Naive thymus-derived CD4-positive, alpha-beta T cell (primary cell): ENCODE data around the gene C11orf58. TPM values are rescaled to one million over a fixed set of nuclear protein-coding genes. Genes with fewer than 3 reads are reported as not detected.

Source experiments
- ATAC-seq: fragments of 150-1000 bp; cut with Tn5 transposase; 2 replicates; pipeline ENCODE4 v1.10.0; 2021; ENCODE audit warnings: mild to moderate bottlenecking, moderate library complexity
- CTCF ChIA-PET: fragments of 350-600 bp; sonication (Branson Sonifier 250); formaldehyde crosslinking; loops from one replicate; lab custom pipeline; 2021; ENCODE audit warnings: antibody characterized with exemption; lab: Charles Lee
- POLR2A ChIA-PET: fragments of 350-600 bp; sonication (Branson Sonifier 250); formaldehyde crosslinking; loops from one replicate; lab custom pipeline; 2021; ENCODE audit warnings: antibody characterized with exemption, inconsistent platforms; lab: Charles Lee
- DNase-seq, 9 donors: peaks; one replicate each; pipeline versions ENCODE4 v3.0.0 to v3.0.0-alpha.2; 2020 to 2022; ENCODE audit warnings: mixed read lengths in 1 of 9
- H3K27ac ChIP-seq: one replicate; pipeline ENCODE4 v1.7.0; 2013; ENCODE audit warnings: mild to moderate bottlenecking, low read depth, low read length, moderate library complexity
- H3K27me3 ChIP-seq, 2 donors: one replicate each; pipeline ENCODE4 v1.7.0; 2013; ENCODE audit warnings: low read length in 2 of 2, mild to moderate bottlenecking in 2 of 2, moderate library complexity in 2 of 2; ENCODE audit not compliant: control insufficient read depth in 2 of 2, insufficient read depth in 2 of 2
- H3K36me3 ChIP-seq, 3 experiments: 1 replicate in 2 of 3; 2 replicates in 1 of 3; pipeline ENCODE4 v1.7.0; 2013; ENCODE audit warnings: low read length in 3 of 3, mild to moderate bottlenecking in 3 of 3, moderate library complexity in 1 of 3; ENCODE audit not compliant: insufficient read depth in 3 of 3, control insufficient read depth in 2 of 3
- H3K4me1 ChIP-seq, 2 donors: one replicate each; pipeline ENCODE4 v1.7.0; 2013; ENCODE audit warnings: low read length in 2 of 2, mild to moderate bottlenecking in 2 of 2, moderate library complexity in 1 of 2; ENCODE audit not compliant: control insufficient read depth in 2 of 2, insufficient read depth in 2 of 2
- H3K4me3 ChIP-seq: 2 replicates; pipeline ENCODE4 v1.7.0; 2013; ENCODE audit warnings: mild to moderate bottlenecking, low read length
- H3K9me3 ChIP-seq, 3 experiments: 1 replicate in 2 of 3; 2 replicates in 1 of 3; pipeline ENCODE4 v1.7.0; 2013; ENCODE audit warnings: low read length in 3 of 3; ENCODE audit not compliant: control insufficient read depth in 2 of 3
- H3K27ac Mint-ChIP-seq, 9 donors: one replicate each; pipeline ENCODE4 v1.8.0; 2020 to 2022; ENCODE audit warnings: mixed read lengths in 9 of 9, mild to moderate bottlenecking in 8 of 9, moderate library complexity in 5 of 9, inconsistent platforms in 2 of 9
- H3K27me3 Mint-ChIP-seq, 5 donors: one replicate each; pipeline ENCODE4 v1.8.0; 2021 to 2022; ENCODE audit warnings: mixed read lengths in 5 of 5, mild to moderate bottlenecking in 1 of 5
- H3K36me3 Mint-ChIP-seq, 5 donors: one replicate each; pipeline ENCODE4 v1.8.0; 2020 to 2022; ENCODE audit warnings: mixed read lengths in 5 of 5, mild to moderate bottlenecking in 3 of 5, inconsistent platforms in 1 of 5
- H3K4me1 Mint-ChIP-seq, 7 donors: one replicate each; pipeline ENCODE4 v1.8.0; 2020 to 2022; ENCODE audit warnings: mixed read lengths in 7 of 7, mild to moderate bottlenecking in 3 of 7, inconsistent platforms in 1 of 7
- H3K4me3 Mint-ChIP-seq, 10 donors: one replicate each; pipeline ENCODE4 v1.8.0; 2020 to 2022; ENCODE audit warnings: mild to moderate bottlenecking in 10 of 10, mixed read lengths in 10 of 10, moderate library complexity in 6 of 10, inconsistent platforms in 2 of 10
- H3K9me3 Mint-ChIP-seq, 11 donors: one replicate each; pipeline ENCODE4 v1.8.0; 2020 to 2022; ENCODE audit warnings: mixed read lengths in 11 of 11, mild to moderate bottlenecking in 4 of 11, inconsistent platforms in 1 of 11, moderate library complexity in 1 of 11
- intact Hi-C, 2 donors: fragments of 100-400 bp; cut with micrococcal nuclease; formaldehyde crosslinking; loops; one replicate each; pipeline ENCODE4 v1.15.1; 2023
- polyA plus RNA-seq, 2 donors: library from polyadenylated mRNA; unstranded; fragments of 300-500 nt; fragmentation: Illumina TruSeq; gene quantifications; one replicate each; pipeline ENCODE4 v1.2.3, GENCODE V29; 2021
- total RNA-seq, 6 experiments: library from RNA in 5 of 6; stranded (reverse) in 5 of 6; gene quantifications; 1 replicate in 5 of 6; 2 replicates in 1 of 6; pipeline ENCODE4 v1.2.3 and lab custom pipeline; 2021 to 2026

The C11orf58 gene
- total and polyA plus RNA-seq, 7 experiments from 2014 or later = 116 to 260 (median 165) TPM

DNA sequence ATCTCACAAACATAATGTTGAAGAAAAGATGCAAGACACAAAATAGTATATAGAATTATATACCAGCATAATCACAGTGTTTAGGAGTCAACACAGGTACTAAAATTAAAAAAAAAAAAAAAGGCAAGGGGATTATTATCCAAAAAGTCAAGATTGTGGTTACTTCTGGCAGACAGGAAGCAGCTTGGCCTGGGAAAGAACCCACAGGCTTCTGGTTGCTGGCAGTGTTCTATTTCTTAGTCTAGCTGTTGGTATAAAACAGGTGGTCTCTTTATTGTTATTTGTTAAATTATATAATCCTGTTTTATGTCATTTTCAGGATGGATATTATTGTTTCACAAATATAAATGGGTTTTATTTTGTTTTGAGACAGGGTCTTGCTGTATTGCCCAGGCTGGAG is 54.0 kb downstream of the C11orf58 start:
- H3K27me3 Mint-ChIP-seq = no peaks in the 10 kb centered on the region
- ChIA-PET POLR2A (no interaction called here), CTCF (no interaction called here)
- H3K4me1 ChIP-seq = no peaks in the 10 kb centered on the region
- no peaks in the 10 kb centered on the region for H3K9me3 Mint-ChIP-seq
- H3K36me3 Mint-ChIP-seq = peaks cover 0 to 4% (median 0%) of the 10 kb centered on the region in 5 donors
- no peak for DNase-seq
- H3K4me3 Mint-ChIP-seq = no peak overlapping the region
- no peak overlapping the region for H3K27ac ChIP-seq
- H3K27ac Mint-ChIP-seq = no peak overlapping the region
- H3K36me3 ChIP-seq = no peaks in the 10 kb centered on the region
- no peak overlapping the region for H3K4me3 ChIP-seq
- intact Hi-C loops = no loop called here
- peaks cover 0 to 18% (median 6%) of the 10 kb centered on the region in 7 donors for H3K4me1 Mint-ChIP-seq
- no peaks in the 10 kb centered on the region for H3K27me3 ChIP-seq
- no peak for ATAC-seq
- H3K9me3 ChIP-seq = no peaks in the 10 kb centered on the region

DNA sequence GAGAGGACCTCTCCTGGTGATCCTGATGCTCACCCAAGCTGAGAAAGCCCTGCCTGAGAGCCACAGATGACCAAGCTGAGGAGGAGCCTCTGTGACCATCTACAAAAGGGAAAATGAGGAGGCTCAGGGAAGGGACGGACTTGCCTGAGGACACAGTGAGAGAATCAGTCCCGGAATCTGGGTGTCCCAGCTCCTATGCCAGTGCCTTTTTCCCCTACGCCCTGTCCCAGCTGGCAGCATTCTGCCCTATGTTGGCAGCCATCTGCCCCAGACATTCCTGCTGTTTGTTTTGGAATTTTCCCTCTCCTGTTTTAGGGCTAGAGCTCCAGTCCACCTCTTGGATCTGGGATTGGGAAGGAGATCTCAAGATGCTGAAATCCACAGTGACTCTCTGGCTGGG is 54.6 kb downstream of the C11orf58 start:
- POLR2A ChIA-PET = no interaction called here
- DNase-seq (no peak), ATAC-seq (no peak)
- no peaks in the 10 kb centered on the region for H3K9me3 ChIP-seq
- CTCF ChIA-PET = no interaction called here
- Mint-ChIP-seq H3K4me1 (peaks cover 0 to 18% (median 6%) of the 10 kb centered on the region in 7 donors), H3K4me3 (no peak overlapping the region), H3K36me3 (peaks cover 0 to 4% (median 0%) of the 10 kb centered on the region in 5 donors), H3K9me3 (no peaks in the 10 kb centered on the region), H3K27me3 (no peaks in the 10 kb centered on the region), H3K27ac (no peak overlapping the region)
- H3K4me1 ChIP-seq = no peaks in the 10 kb centered on the region
- no peaks in the 10 kb centered on the region for H3K27me3 ChIP-seq
- intact Hi-C loops = no loop called here
- H3K4me3 ChIP-seq = no peak overlapping the region
- H3K27ac ChIP-seq = no peak overlapping the region
- no peaks in the 10 kb centered on the region for H3K36me3 ChIP-seq

DNA sequence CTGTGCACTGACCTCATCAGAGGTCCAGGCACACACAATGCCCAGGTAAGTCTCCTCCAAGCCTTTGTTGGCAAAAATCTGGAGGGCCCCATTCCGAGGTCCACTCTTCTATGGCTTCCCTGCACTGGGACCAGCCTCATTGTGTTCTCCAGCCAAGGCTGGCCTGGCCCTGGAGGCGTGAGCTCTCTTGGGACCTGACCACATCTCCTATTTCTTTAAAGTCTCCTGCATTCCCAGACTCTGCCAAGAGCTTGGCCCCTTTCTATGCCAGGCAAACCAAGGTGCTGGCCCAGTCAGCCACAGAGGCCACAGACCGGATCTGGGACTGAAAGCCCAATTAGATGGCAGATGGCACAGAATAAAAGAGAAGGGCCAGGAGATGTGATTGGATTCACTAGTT is 55.1 kb downstream of the C11orf58 start:
- H3K4me3 ChIP-seq = no peak overlapping the region
- peaks cover 0 to 21% (median 6%) of the 10 kb centered on the region in 7 donors for H3K4me1 Mint-ChIP-seq
- no peak overlapping the region for H3K27ac ChIP-seq
- CTCF ChIA-PET = no interaction called here
- H3K4me3 Mint-ChIP-seq = no peak overlapping the region
- no peak overlapping the region for H3K27ac Mint-ChIP-seq
- H3K9me3 ChIP-seq = no peaks in the 10 kb centered on the region
- H3K9me3 Mint-ChIP-seq = no peaks in the 10 kb centered on the region
- H3K27me3 ChIP-seq = no peaks in the 10 kb centered on the region
- no peaks in the 10 kb centered on the region for H3K4me1 ChIP-seq
- intact Hi-C loops = no loop called here
- POLR2A ChIA-PET = no interaction called here
- peaks cover 0 to 4% (median 0%) of the 10 kb centered on the region in 5 donors for H3K36me3 Mint-ChIP-seq
- ATAC-seq (no peak), DNase-seq (no peak)
- H3K27me3 Mint-ChIP-seq = no peaks in the 10 kb centered on the region
- H3K36me3 ChIP-seq = no peaks in the 10 kb centered on the region

DNA sequence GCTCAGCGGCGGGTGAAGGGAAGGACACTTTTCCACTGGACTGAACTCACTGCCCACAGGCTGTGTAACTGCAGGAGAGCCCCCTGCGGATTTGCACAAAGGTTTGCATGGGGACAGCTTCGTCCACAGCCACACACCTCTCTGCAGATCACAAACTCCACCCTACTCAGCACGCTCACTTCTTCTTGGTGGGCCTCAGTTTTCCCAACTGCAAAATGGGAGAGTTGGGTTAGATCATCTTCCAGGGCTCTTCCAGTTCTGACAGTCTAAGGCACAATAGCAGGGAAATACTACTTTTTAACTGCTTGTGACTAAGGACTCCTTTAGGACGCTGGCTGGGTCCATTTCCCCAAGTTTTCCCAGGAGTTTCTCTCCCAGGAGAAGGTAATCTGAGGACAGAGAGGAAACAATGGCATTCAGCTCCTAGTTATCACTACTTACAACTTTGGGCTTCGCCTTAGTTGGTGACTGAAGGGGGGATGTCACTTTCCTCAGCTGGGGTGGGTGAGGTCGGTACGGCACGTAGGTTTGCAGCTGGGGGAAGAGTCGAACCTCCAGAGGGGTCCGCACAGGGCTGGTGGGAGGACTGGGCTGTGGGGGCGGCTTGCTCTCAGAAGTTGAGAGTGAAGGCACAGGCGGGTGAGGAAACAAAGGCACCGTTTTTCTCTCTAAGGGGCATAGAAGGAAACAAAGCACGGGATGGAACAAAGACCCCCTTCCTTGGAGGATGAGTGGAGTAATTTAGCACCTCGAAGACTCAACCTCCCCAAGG is 55.8 kb downstream of the C11orf58 start:
- ATAC-seq = no peak
- Histone ChIP-seq H3K27ac (no peak overlapping the region), H3K4me3 (no peak overlapping the region), H3K4me1 (no peaks in the 10 kb centered on the region), H3K36me3 (no peaks in the 10 kb centered on the region), H3K9me3 (no peaks in the 10 kb centered on the region), H3K27me3 (no peaks in the 10 kb centered on the region)
- no peak for DNase-seq
- peaks cover 0 to 4% (median 0%) of the 10 kb centered on the region in 5 donors for H3K36me3 Mint-ChIP-seq
- peaks cover 0 to 23% (median 6%) of the 10 kb centered on the region in 7 donors for H3K4me1 Mint-ChIP-seq
- no peaks in the 10 kb centered on the region for H3K9me3 Mint-ChIP-seq
- CTCF ChIA-PET = interaction anchor here (0.7 kb wide), 1 partner anchor 194 kb away, joined by 3 read pairs; no protein-coding TSS in a partner anchor
- peak overlapping the region in 1 of 9 donors; percentile 41 for H3K27ac Mint-ChIP-seq
- no peak overlapping the region for H3K4me3 Mint-ChIP-seq
- H3K27me3 Mint-ChIP-seq = no peaks in the 10 kb centered on the region
- intact Hi-C loops = no loop called here
- POLR2A ChIA-PET = no interaction called here

DNA sequence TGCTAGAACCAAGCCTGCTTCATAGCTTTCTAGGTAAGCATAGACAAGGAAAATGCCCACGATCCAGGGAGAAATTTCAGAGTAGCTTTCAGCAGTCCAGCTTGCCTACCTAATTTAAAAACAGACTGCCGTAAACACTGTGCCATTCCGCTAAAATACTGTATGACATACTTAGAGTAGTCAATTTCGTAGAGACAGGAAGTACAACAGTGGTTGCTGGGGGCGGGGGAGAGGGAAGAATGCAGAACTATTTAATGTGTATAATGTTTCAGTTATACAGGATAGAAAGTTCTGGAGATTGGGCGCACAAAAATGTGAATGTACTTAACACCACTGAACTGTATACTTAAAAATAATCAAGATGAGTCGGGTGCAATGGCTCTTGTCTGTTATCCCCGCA is 56.7 kb downstream of the C11orf58 start:
- Histone ChIP-seq H3K36me3 (no peaks in the 10 kb centered on the region), H3K4me3 (no peak overlapping the region), H3K9me3 (no peaks in the 10 kb centered on the region), H3K4me1 (no peaks in the 10 kb centered on the region), H3K27ac (no peak overlapping the region), H3K27me3 (no peaks in the 10 kb centered on the region)
- DNase-seq (peak in 1 of 9 donors; percentile 4), ATAC-seq (peak; percentile 63)
- Mint-ChIP-seq H3K4me3 (peak overlapping the region in 2 of 10 donors; percentile 1 to 10), H3K9me3 (no peaks in the 10 kb centered on the region), H3K4me1 (peaks cover 0 to 27% (median 6%) of the 10 kb centered on the region in 7 donors), H3K36me3 (peaks cover 0 to 4% (median 0%) of the 10 kb centered on the region in 5 donors), H3K27me3 (no peaks in the 10 kb centered on the region), H3K27ac (peak overlapping the region in 2 of 9 donors; percentile 14 to 25)
- CTCF ChIA-PET = interaction anchor here (0.7 kb wide), 1 partner anchor 193 kb away, joined by 3 read pairs; no protein-coding TSS in a partner anchor
- intact Hi-C loops = no loop called here
- POLR2A ChIA-PET = no interaction called here

DNA sequence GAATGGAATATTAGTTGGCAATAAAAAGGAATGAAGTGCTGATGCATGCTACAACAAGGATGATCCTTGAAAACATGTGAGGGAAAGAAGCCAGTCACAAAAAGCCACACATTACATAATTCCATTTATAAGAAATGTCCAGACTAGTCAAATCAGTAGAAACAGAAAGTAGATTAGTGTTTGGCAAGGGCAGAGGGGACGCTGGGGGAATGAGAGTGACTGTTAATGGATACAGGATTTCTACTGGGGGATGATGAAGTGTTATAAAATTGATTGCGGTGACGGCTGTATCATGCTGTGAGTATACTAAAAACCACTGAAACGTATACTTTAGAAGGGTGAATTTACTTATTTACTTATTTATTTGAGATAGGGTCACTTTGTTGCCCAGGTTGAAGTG is 57.9 kb downstream of the C11orf58 start:
- Mint-ChIP-seq H3K4me1 (peaks cover 0 to 31% (median 6%) of the 10 kb centered on the region in 7 donors), H3K9me3 (no peaks in the 10 kb centered on the region), H3K4me3 (no peak overlapping the region), H3K27me3 (no peaks in the 10 kb centered on the region), H3K36me3 (peaks cover 0 to 4% (median 0%) of the 10 kb centered on the region in 5 donors), H3K27ac (no peak overlapping the region)
- ChIA-PET CTCF (no interaction called here), POLR2A (no interaction called here)
- Histone ChIP-seq H3K4me3 (no peak overlapping the region), H3K27me3 (no peaks in the 10 kb centered on the region), H3K36me3 (no peaks in the 10 kb centered on the region), H3K9me3 (no peaks in the 10 kb centered on the region), H3K27ac (no peak overlapping the region), H3K4me1 (no peaks in the 10 kb centered on the region)
- DNase-seq (no peak), ATAC-seq (no peak)
- intact Hi-C loops = no loop called here

DNA sequence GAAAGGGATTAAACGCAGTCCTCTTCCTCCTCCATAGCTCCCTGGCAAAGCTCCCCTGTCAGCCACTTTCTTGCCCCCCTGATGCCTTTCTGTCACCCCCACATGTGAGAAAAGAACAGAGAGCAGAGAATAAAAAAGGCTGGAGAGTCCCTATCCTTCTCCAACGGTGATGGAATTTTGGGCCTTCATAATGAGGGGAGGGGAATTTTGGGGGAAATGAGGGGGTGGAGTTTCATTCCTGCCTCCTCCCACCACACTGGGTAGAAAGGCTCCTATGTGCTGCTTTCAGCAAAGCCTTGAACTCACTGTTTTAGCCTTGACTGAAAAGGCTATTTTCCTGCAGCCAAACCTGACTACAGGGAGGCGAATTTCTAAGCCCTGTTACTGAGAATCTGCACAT is 59.3 kb downstream of the C11orf58 start:
- Mint-ChIP-seq H3K36me3 (peaks cover 0 to 4% (median 0%) of the 10 kb centered on the region in 5 donors), H3K4me1 (peaks cover 0 to 24% (median 6%) of the 10 kb centered on the region in 7 donors), H3K27me3 (no peaks in the 10 kb centered on the region), H3K4me3 (no peak overlapping the region), H3K27ac (no peak overlapping the region), H3K9me3 (no peaks in the 10 kb centered on the region)
- Histone ChIP-seq H3K27ac (no peak overlapping the region), H3K36me3 (no peaks in the 10 kb centered on the region), H3K4me1 (no peaks in the 10 kb centered on the region), H3K4me3 (no peak overlapping the region), H3K27me3 (no peaks in the 10 kb centered on the region), H3K9me3 (no peaks in the 10 kb centered on the region)
- ChIA-PET POLR2A (no interaction called here), CTCF (no interaction called here)
- ATAC-seq = no peak
- intact Hi-C loops = no loop called here
- DNase-seq = no peak
